ENCODE measurements around the gene MIF4GD.
A peak's percentile ranks its signal among the peaks of the same experiment; 100 is the strongest.
"Not testable (repeated sequence)": the region's sequence is repeated elsewhere in the genome, so short reads cannot be mapped to it uniquely, and the experiment has no call there.

Gene MIF4GD

DNA sequence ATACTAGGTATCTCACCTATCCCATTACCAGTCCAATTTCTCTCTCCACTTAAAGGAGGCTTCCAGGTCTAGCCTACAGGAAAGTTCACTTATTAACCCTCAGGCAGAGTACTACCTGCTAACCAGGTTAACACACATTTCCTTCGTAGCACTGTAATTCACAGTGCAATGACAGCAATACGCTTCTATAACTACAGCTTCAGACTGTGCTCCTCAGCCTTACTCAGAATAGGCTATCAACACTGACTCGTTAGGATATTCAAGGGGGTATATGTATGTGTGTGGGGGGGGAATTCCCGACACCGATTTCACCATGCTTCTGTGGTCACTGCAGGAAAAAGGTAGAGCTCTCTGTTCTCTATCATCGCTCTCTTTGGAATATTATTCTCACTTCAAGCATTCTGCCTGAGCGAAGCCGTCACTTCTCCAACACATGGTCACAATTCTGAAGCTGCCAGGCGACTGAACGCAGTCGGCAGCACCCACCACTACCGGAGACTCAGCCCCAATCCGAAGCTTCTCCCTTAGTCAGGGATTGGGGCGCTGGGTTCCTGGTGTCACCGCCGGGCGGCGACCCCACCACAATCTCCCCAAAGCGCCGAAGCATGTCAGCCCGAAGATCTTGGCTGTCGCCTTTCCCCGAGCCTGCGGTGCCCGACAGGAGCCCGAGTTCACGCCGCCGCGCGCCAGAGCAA lies 10.2 kb downstream of the MIF4GD start:
- no peak for DNase-seq (ENCODE audit: low spot score)

DNA sequence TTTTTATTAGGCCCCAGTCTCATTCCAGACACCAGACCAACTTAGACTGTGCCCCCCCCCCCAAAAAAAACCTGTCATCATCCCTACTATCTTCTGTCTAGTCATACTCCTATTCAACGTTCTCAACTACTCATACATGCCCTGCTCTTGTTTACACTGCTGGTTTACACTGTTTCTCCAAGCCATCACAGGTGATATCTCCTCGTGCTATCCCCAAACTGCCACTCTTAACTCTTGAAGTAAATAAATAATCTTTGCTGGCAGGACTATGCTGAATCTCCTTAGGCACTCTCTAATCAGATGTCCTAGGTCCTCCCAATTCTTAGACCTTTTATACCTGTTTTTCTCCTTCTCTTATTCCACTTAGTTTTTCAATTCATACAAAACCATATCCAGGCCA lies 13.8 kb downstream of the MIF4GD start:
- DNase-seq (ENCODE audit: low spot score) = not testable (repeated sequence)

DNA sequence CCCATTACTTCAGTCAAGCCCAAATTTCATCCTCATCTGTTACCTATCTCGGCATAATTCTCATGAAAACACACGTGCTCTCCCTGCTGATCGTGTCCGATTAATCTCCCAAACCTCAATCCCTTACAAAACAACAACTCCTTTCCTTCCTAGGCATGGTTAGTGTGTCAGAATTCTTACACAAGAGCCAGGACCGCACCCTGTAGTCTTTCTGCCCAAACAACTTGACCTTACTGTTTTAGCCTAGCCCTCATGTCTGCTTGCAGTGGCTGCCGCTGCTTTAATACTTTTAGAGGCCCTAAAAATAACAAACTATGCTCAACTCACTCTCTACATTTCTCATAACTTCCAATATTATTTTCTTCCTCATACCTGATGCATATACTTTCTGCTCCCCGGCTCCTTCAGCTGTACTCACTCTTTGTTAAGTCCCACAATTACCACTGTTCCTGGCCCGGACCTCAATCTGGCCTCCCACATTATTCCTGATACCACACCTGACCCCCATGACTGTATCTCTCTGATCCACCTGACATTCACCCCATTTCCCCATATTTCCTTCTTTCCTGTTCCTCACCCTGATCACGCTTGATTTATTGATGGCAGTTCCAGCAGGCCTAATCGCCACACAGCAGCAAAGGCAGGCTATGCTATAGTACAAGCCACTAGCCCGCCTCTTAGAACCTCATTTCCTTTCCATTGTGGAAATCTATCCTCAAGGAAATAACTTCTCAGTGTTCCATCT lies 14.9 kb downstream of the MIF4GD start:
- not testable (repeated sequence) for DNase-seq (ENCODE audit: low spot score)

DNA sequence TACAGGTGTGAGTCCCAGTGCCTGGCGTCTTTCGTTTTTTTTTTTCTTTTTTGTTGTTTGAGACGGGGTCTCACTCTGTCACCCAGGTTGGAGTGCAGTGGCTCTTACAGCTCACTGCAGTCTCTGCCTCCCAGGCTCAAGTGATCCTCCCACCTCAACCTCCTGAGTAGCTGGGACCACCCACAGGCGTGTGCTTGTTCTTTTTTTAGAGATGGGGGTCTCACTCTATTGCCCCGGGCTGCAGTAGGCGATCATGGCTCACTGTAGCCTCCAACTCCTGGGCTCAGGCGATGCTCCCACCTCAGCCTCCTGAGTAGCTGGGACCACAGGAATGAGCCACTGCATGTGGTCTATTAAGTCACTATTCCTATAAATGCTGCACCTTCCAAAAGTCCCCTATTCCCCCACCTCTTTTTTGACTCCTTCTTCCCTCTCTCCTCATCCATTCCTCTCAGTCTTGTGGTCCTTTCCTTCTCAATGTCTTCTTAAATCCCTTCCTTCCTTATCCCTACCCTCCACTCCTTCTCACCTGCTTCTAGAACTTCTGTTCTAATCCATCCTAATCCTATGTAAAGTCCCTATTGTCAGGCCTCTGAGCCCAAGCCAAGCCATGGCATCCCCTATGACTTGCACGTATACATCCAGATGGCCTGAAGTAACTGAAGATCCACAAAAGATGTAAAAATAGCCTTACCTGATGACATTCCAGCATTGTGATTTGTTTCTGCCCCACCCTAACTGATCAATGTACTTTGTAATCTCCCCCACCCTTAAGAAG lies 18.8 kb downstream of the MIF4GD start:
- no peak for DNase-seq (ENCODE audit: low spot score)

DNA sequence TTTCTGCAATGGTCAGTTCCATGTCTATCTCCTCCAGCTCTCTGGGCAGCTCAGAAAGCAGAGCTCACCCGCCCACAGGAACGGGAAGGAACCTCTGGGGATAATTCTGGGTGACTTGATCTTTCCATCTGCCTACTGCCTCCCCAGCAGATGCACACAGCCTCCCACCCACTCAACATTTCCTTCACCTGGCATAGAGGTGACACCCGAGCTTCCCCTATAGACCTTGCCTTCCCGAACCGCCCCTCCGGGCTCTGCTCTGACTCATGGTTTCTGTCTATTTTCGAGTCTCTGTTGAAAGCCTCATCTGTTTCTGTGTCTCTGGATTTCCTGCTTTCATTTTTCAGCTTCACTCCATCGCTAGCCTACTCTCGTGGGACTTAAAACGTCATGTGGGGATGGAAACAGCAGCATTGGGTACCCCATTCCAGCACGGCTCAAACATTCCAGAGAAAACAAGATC lies 21.0 kb downstream of the MIF4GD start:
- DNase-seq (ENCODE audit: low spot score) = peak; percentile 78

DNA sequence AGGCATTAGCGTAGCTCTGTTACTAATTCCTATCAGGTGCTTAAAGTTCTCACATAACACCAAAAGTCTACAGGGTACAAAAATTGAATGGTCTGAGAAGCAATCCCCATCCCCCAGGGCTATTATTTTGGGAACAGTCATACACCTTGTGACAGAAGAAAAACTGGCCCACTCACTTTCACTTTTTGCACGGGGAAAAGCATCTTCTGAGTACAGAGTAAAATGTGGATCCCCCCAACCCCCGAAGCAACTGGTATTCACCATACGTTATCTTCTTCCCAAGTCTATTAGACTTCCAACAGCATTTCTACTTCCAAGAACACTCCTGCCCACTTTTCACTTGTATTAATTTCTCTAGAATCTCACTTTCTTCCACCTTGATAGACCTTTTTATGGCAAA lies 21.5 kb downstream of the MIF4GD start:
- DNase-seq (ENCODE audit: low spot score) = no peak

DNA sequence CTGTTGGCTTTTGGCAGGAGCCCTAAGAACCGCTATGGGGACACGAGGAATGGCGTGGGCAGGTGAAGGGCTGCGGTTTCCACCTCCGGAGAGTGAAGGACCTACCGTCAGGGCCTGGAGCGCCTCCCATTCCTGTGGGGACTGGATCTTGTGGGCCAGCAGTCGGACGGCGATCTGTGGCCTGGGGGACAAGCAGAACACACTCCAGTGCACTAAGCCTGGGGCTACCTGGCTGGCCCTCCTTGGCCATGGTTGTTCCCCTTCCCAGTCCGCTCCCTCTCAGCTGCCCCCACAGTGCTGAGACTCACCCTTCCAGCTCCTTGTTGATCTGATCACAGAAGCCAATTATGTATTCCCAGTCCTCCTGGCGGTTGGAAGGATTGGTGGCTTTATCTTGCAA lies 24.6 kb downstream of the MIF4GD start:
- no peak for DNase-seq (ENCODE audit: low spot score)

DNA sequence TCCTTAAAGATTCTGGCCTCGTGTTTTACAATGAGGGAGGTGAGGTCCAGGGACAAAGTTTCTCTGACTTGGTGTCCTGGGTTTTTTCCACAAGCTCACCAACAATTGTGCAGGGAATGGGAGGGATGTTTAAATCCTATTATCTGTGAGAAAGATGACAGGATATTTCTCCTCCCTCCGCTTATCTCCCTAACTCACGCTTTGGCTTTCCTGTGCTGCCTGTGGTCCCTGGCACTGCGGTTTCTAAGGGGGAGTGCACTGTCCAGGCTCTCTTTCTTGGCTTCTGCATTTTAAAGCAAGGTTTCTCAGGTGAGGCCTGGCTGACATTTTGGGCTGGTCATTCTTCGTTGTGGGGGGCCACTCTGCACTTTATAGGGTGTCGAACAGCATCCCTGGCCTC lies 26.0 kb downstream of the MIF4GD start:
- DNase-seq (ENCODE audit: low spot score) = no peak

DNA sequence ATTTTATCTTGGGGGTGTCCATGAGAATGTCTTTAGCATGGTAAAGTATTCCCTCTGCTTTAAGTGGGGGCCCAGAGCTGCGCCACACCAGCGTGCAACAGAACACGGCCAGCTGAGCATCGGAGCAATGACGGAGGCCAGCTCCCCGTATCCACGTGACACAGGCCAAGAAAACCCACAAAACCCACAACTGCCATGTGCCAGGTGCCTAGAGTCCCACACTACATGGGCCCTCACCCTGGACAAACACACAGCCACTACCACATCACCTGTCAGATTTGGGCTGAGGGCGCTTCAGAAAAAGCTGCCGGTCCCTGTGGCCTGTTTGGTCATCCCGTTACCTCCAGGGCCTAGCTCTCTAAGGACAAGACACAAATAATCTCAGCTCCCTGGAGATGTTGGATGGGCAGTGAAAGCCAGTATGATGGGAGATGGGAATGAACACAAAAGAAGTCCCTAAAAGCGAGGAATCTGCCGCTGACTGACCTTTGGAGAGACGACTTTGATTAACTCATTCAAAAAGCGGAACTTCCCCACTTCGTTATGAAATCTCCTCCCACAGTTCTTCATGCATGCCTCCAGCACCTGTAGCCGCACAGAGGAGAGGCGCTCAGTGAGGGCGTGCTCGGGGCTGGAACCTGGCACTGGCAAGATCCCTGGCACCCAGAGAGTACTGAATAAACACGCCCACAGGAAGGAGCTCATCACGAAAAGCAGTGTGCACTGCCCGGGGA lies 26.7 kb downstream of the MIF4GD start:
- no peak for DNase-seq (ENCODE audit: low spot score)

DNA sequence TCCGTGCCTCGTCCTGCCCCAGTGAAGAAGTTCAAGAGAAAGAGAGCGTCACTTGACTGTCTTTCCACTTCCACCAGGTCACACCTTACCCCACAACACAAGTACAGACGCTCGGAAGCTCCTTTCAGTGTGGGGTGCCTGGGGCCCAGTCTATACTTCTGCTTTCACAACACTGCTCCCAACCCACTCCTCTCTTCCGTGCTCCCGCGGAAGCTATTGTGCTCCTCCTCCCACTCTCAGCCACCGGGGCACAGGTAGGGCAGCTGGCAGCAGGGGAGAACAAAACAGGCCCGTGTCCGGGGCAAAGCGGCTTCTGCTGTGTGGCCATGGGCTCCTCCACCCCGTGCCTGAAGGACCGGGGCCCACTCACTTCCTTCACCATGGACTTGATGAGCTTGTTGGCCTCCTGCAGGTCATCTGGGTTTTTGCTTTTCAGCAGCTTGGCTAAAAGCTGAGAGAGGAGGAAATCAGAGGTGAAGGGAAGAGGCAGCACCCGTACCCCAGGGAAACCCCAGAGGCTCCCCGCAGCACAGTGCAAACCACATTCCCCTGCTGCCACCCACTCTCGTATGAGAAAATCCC lies 28.5 kb downstream of the MIF4GD start:
- no peak for DNase-seq (ENCODE audit: low spot score)

DNA sequence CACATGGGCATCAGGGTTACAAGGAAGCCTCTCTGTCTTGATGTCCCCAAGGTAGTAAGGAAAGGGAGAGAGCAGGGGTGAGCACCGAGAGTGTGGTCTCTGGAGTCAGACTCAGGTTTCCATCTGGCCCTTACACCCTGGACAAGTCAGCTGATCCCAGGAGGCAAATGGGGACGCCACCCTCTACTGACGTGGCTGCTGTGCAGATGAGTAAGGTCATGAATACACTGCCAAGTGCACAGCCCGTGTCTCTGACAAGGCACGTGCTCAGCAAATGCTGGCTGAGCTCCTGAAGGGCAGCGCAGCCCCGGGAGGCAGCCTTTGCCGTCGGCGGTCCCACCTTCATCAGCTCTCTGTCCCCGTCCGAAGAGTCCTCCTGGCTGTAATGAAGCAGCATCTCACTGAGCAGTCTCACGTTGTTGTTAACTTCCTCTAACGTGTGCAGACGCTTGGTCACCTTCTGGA lies 29.0 kb downstream of the MIF4GD start:
- DNase-seq (ENCODE audit: low spot score) = peak; percentile 74

DNA sequence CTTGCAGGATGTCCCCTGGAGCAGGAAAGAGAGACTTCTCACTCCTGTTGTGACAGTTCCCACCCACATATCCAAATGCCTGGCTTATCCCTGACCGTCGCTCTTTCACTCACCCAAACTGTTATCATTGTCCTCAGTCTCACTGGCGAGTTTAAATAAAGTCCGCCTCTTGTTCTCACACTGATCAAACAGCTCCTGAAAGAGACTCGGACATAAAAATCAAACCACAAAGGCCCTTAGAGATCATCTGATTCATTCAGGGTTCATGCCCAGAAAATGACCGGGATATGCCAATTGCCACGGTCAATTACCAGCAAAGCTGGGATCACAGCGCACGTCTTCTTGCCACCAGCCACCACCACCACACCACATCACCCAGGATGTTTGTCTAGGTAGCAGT lies 29.5 kb downstream of the MIF4GD start:
- peak; percentile 16 for DNase-seq (ENCODE audit: low spot score)

DNA sequence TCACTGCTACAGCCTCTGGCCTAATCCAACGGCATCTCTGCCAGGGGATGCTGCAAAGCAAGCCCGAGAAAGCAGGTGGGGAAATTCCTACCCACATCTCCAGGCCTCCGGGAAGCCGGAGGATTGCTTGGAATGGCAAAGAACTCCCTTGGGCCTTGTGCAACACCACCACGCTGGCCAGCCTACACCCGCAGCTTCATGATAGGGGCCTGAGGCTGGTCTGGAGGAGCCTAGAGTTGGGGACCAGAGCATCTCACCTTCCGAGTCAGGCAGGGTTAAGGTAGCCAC lies 29.9 kb downstream of the MIF4GD start:
- DNase-seq (ENCODE audit: low spot score) = peak; percentile 24

DNA sequence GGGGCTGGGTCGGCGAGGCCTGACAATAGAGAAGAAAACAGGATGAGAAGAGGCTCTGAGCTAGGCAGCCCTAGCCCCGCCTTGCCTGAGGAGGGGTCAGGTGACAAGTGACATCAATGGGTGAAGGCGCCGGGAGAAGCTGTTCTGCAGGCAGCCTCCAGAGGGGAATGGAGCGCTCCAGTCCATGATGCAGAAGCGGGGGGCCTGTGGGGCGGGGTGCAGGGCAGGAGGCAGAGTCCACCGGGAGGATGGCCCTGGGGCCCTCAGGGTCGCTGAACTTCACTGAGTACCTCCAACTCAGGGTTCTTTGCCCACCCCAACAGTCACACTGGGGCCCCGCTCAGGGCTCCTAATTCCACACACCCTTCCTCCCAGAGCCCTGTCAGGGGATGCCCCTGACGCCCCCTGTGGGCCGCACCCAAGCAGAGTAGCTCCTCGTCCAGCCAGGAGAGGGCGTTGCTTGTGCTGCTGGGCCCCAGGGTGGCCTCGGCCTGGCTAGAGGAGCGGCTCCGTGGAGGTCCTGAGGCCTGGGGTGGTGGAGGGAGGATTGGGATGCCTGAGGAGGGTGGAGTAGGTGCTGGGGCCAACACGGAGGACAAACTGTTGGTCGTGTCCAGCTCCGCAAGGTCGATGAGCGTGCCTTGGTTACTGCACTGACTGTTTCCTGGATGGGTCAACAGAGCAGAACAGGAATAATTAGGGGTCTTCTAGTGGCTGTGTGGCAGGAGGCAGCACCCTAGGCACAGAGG lies 30.5 kb downstream of the MIF4GD start:
- peak; percentile 29 for DNase-seq (ENCODE audit: low spot score)

DNA sequence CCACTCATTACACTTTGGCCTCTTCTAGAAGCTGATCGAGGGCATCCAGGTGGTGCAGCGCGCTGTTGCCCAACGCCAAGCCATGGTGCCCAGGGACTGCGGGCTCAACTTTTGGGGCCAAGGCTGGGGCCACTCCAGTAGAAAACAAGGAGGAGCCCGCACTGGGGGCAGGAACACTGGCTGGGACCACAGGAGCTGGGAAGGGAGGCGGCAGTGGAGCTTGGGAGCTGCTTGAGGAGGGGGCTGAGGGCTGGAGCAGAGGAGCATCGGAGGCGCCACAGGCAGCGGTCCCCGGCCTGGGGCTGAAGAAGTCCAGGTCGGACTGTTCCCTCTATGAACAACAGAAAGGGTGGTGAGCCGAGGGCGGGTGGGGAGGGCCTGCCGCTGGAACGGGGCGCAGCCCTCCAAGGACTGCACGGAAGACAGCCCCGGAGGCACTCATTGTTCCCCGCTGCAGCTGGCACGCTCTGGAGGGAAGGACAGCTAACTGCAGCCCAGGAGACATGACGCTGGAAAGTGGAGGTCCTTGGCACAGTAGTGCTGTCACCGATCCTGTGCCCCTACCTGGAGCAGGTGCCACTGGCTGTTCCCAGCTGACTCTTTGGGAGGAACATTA lies 31.1 kb downstream of the MIF4GD start:
- no peak for DNase-seq (ENCODE audit: low spot score)

DNA sequence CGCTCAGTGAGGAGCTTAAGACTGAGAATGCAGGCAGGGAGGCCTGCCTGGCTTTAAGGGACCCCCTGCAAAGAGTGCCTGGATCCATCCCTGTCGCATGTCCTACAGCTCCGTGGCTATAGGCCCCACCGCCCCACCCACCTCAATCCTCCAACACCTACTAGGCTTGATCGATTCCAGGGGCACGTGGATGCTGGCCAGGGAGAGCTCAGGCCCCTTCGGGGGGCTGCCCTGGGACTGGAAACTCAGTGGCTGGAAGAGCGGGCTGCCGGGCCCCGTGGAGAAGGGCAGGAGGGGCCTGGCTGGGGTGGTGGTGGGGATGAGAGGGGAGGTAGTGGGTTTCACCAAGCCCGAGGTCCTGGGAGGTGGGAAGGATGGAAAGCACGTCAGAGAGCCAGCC lies 31.8 kb downstream of the MIF4GD start:
- DNase-seq (ENCODE audit: low spot score) = no peak

DNA sequence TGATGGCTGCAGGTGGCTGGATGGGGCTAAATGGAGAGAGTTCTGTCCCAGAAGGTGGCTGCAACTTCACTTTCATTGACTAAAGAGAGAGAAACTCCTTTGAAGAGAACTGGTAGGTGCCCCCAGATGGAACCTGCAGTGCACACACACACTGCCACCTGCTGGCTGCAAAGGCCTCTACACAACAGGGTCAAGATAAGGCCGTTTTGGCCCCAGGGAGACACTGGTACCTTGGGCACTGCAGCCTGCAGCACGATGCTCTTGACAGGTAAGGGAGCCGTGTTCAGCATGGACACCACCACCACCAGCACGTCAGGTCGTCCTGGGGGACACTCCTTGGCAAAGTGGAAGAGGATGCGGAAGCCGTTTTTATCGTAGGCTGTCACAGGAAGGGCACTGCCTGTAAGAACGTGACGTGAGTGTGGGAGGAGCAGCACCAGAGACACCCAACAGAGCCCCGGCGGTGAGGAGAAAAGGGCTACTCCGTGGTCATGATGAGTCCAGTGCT lies 32.3 kb downstream of the MIF4GD start:
- peak; percentile 84 for DNase-seq (ENCODE audit: low spot score)

DNA sequence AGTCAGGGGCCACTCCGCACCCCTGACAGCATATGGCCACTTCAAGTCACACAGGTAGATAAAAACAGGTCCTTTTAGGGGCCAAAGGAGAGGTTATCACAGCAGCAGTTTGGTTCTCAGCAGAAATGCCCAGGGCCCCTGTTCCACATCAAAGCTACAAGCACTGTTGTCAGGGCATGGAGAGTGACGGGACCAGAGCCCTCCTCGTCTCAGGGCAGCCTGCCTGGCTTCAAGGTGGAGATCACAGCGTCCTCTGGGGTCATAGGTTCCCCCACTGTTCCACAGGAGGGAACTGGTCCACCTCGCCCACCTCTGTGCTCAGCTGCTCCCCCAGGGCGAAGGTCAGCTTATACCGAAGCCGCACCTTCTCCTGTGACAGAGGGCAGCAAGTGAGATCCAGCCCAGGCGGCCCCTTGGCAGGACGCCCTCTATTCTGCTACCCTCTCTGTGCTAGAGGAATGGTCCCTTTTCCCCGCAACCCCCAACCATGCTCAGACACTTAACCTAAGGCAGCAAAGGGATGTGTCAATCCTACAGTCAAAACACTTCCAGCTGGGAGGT lies 32.9 kb downstream of the MIF4GD start:
- DNase-seq (ENCODE audit: low spot score) = no peak

DNA sequence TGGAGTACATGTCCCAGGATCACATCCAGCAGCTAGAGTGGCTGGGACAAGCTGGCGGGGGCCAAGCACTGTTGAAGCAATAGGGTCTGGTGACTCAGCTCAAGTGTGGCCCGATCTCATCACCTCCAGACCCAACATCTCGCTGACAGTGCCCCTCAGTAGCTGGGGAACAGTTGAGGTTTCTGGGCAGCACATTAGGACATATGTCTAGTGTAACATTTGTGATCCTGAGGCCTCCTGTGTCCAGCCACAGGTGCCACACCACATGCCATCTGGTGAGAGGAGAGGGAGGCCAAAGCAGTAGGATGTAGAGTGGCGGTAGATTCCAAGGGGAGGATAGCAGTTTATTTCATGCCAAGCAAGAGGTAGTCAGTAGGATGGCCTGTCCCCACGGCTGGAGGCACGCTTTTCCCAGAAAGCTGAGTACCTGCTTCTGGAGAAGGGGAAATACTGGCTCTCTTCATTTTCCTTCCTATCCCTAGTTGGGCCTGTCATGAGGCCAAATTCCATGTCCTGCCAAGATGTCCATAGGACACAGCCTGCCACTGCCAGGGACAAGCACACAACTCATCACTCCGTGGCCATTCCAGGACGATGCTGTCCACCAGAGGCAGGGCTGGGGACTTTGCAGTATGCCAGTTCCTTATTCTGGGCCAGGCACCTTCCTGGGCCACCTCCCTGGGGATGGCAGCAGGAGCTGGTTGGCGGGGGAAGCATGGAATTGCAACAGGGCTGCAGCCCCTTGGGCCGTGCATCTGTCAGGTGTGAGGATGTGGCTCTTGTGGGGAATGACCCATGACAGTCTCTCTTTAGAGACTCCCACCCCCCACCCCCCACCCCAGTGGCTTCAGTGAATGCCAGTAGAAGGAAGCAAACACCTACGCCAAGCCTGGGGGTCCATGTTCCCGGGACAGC lies 33.7 kb downstream of the MIF4GD start:
- DNase-seq (ENCODE audit: low spot score) = no peak
